PC-9 (cell line): ENCODE results near the gene TUBA4A. TPM values are rescaled to one million over a fixed set of nuclear protein-coding genes. Genes with fewer than 3 reads are reported as not detected.

ENCODE experiments used
- BruUV-seq: library from RNA; stranded (reverse); fragments of 400-500 nt; replicated peaks from 2 replicates; lab custom pipeline; 2021; lab: Mats Ljungman, UMichigan
- CTCF ChIA-PET: fragments of 300-600 bp; sonication (Branson Sonifier 250); formaldehyde crosslinking; loops from one replicate; lab custom pipeline; 2022; ENCODE audit warnings: antibody characterized with exemption; lab: Charles Lee
- POLR2A ChIA-PET: fragments of 300-600 bp; sonication (Branson Sonifier 250); formaldehyde crosslinking; loops from one replicate; lab custom pipeline; 2022; ENCODE audit warnings: antibody characterized with exemption; ENCODE audit not compliant: unreplicated experiment; lab: Charles Lee
- DNase-seq, 2 experiments: peaks; one replicate each; pipeline versions ENCODE4 v3.0.0 to v3.0.0-alpha.2; 2015 to 2022; ENCODE audit warnings: mixed read lengths in 1 of 2
- H2AFZ ChIP-seq: fragments of 200-600 bp; sonication (generic); 2 replicates; pipeline ENCODE4 v1.8.1; 2017; ENCODE audit warnings: antibody characterized with exemption
- H3F3A ChIP-seq: fragments of 200-600 bp; sonication (generic); 2 replicates; pipeline ENCODE4 v1.8.1; 2017; ENCODE audit warnings: antibody characterized with exemption, mild to moderate bottlenecking, low read depth; ENCODE audit not compliant: insufficient read depth
- H3K27ac ChIP-seq: fragments of 200-600 bp; sonication (generic); 2 replicates; pipeline ENCODE4 v1.6.1; 2016; ENCODE audit warnings: mixed run types
- H3K27me3 ChIP-seq: fragments of 200-600 bp; sonication (generic); 2 replicates; pipeline ENCODE4 v1.6.1; 2016; ENCODE audit warnings: low read depth, mixed run types; ENCODE audit not compliant: insufficient read depth
- H3K36me3 ChIP-seq: fragments of 200-600 bp; sonication (generic); 2 replicates; pipeline ENCODE4 v1.6.1; 2016; ENCODE audit warnings: low read depth, mixed run types
- H3K4me1 ChIP-seq: fragments of 200-600 bp; sonication (generic); replicated peaks from 2 replicates; pipeline ENCODE4 v1.6.1; 2016; ENCODE audit warnings: mixed run types; ENCODE audit not compliant: insufficient read depth
- H3K4me2 ChIP-seq: fragments of 200-600 bp; sonication (generic); 2 replicates; pipeline ENCODE4 v1.6.1; 2017; ENCODE audit warnings: mixed run types
- H3K4me3 ChIP-seq: fragments of 200-600 bp; sonication (generic); 2 replicates; pipeline ENCODE4 v1.6.1; 2016; ENCODE audit warnings: mixed run types
- H3K79me2 ChIP-seq: fragments of 200-600 bp; sonication (generic); 2 replicates; pipeline ENCODE4 v1.6.1; 2017; ENCODE audit warnings: low read depth, mixed run types
- H3K9me2 ChIP-seq: fragments of 200-600 bp; sonication (generic); 2 replicates; pipeline ENCODE4 v1.8.1; 2017; ENCODE audit warnings: mild to moderate bottlenecking; ENCODE audit not compliant: insufficient read depth
- H3K9me3 ChIP-seq: fragments of 200-600 bp; sonication (generic); 2 replicates; pipeline ENCODE4 v1.8.1; 2016; ENCODE audit warnings: low read depth; ENCODE audit not compliant: insufficient read depth
- H4K20me1 ChIP-seq: fragments of 200-600 bp; sonication (generic); 2 replicates; pipeline ENCODE4 v1.8.1; 2017; ENCODE audit not compliant: insufficient read depth
- EZH2 ChIP-seq: fragments of 200-600 bp; sonication (generic); IDR thresholded peaks from 2 replicates; pipeline ENCODE4 v1.8.0; 2017; ENCODE audit warnings: antibody characterized with exemption, low read depth
- intact Hi-C: fragments of 100-400 bp; cut with micrococcal nuclease; formaldehyde crosslinking; loops from one replicate; pipeline ENCODE4 v1.10.0; 2022; ENCODE audit not compliant: unreplicated experiment
- total RNA-seq: library from RNA; stranded (reverse); gene quantifications from 2 replicates; pipeline ENCODE4 v1.2.3, GENCODE V29; 2021
- TF ChIP-seq, protein P1 (sequence below): fragments of 200-600 bp; sonication (generic); conservative IDR thresholded peaks from 2 replicates; pipeline ENCODE4 v1.6.1; 2017; ENCODE audit warnings: mixed run types, antibody characterized with exemption, mild to moderate bottlenecking, moderate library complexity

TUBA4A gene
- total RNA-seq, 1 experiment from 2014 or later, result 157 TPM

DNA sequence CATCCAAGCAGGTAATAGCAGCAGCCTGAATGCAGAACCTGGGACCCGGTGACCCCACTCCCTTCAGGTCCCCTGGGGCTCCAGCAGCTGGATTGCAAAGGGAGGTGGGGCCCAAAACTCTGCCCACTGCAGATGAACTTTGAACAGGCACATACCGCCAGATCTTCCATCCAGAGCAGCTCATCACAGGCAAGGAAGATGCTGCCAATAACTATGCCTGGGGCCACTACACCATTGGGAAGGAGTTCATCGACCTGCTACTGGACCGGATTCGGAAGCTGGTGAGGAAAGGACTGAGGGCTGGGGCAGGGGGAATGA lies 16.3 kb upstream of the TUBA4A start:
- no TSS peak for BruUV-seq
- peaks cover 20% of the 10 kb centered on the region for H3F3A ChIP-seq
- H3K36me3 ChIP-seq, result no peaks in the 10 kb centered on the region
- DNase-seq, result no peak
- no peak overlapping the region for H3K4me3 ChIP-seq
- no peak overlapping the region for H3K4me2 ChIP-seq
- intact Hi-C loops, result loop anchor here (10.0 kb wide), 1 partner anchor 375 kb away; no protein-coding TSS in a partner anchor
- TF ChIP-seq, protein P1, sequence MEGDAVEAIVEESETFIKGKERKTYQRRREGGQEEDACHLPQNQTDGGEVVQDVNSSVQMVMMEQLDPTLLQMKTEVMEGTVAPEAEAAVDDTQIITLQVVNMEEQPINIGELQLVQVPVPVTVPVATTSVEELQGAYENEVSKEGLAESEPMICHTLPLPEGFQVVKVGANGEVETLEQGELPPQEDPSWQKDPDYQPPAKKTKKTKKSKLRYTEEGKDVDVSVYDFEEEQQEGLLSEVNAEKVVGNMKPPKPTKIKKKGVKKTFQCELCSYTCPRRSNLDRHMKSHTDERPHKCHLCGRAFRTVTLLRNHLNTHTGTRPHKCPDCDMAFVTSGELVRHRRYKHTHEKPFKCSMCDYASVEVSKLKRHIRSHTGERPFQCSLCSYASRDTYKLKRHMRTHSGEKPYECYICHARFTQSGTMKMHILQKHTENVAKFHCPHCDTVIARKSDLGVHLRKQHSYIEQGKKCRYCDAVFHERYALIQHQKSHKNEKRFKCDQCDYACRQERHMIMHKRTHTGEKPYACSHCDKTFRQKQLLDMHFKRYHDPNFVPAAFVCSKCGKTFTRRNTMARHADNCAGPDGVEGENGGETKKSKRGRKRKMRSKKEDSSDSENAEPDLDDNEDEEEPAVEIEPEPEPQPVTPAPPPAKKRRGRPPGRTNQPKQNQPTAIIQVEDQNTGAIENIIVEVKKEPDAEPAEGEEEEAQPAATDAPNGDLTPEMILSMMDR, result no peak
- no peak for TF ChIP-seq EZH2
- H3K4me1 ChIP-seq, result peaks cover 25% of the 10 kb centered on the region
- no peaks in the 10 kb centered on the region for H3K79me2 ChIP-seq
- no peak overlapping the region for H3K27ac ChIP-seq
- no peaks in the 10 kb centered on the region for H4K20me1 ChIP-seq
- no peaks in the 10 kb centered on the region for H3K9me2 ChIP-seq
- H3K9me3 ChIP-seq, result no peaks in the 10 kb centered on the region
- ChIA-PET CTCF (no interaction called here), POLR2A (no interaction called here)
- no peaks in the 10 kb centered on the region for H3K27me3 ChIP-seq
- H2AFZ ChIP-seq, result no peak overlapping the region

GRCh38 chr2:219269362-219270054 lies 15.8 kb upstream of the TUBA4A start:
- no peak overlapping the region for H2AFZ ChIP-seq
- ChIA-PET POLR2A (interaction anchor here (0.6 kb wide), 1 partner anchor 401 kb away, joined by 9 read pairs; no protein-coding TSS in a partner anchor), CTCF (no interaction called here)
- TF ChIP-seq, protein P1, result no peak
- TF ChIP-seq EZH2, result no peak
- no peak for DNase-seq
- H3K79me2 ChIP-seq, result no peaks in the 10 kb centered on the region
- intact Hi-C loops, result loop anchor here (10.0 kb wide), 1 partner anchor 375 kb away; no protein-coding TSS in a partner anchor
- H3K4me2 ChIP-seq, result no peak overlapping the region
- H3K4me1 ChIP-seq, result peaks cover 22% of the 10 kb centered on the region
- H3K9me3 ChIP-seq, result no peaks in the 10 kb centered on the region
- no peaks in the 10 kb centered on the region for H4K20me1 ChIP-seq
- peaks cover 16% of the 10 kb centered on the region for H3F3A ChIP-seq
- H3K27me3 ChIP-seq, result no peaks in the 10 kb centered on the region
- no peaks in the 10 kb centered on the region for H3K9me2 ChIP-seq
- H3K4me3 ChIP-seq, result no peak overlapping the region
- BruUV-seq, result no TSS peak
- no peak overlapping the region for H3K27ac ChIP-seq
- no peaks in the 10 kb centered on the region for H3K36me3 ChIP-seq

DNA sequence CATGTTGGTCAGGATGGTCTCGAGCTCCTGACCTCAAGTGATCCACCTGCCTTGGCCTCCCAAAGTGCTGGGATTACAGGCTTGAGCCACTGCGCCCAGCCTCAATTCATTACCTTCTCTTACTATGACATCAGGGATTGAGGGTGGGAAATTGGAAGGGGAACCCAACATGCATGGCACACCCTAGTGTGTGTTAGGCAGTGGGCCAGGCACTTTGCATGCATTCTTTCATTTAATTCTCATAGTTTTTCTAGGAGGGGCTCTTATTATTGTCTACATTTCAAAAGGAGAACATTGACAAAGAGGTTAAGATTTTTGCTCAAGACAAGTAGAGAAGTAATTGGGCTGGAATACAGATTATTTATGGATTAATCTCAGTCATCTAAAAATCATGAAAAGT lies 14.6 kb upstream of the TUBA4A start:
- CTCF ChIA-PET, result no interaction called here
- POLR2A ChIA-PET, result no interaction called here
- Histone ChIP-seq H3K4me2 (no peak overlapping the region), H2AFZ (no peak overlapping the region), H3K27ac (no peak overlapping the region), H3K4me3 (no peak overlapping the region), H3K9me3 (no peaks in the 10 kb centered on the region), H3K4me1 (peaks cover 10% of the 10 kb centered on the region), H3K27me3 (no peaks in the 10 kb centered on the region), H3K9me2 (no peaks in the 10 kb centered on the region), H3K36me3 (no peaks in the 10 kb centered on the region), H3F3A (peaks cover 5% of the 10 kb centered on the region; the same call in 1 of the 2 replicates), H4K20me1 (no peaks in the 10 kb centered on the region), H3K79me2 (no peaks in the 10 kb centered on the region)
- no TSS peak for BruUV-seq
- intact Hi-C loops, result no loop called here
- DNase-seq, result no peak
- TF ChIP-seq, protein P1, result no peak
- TF ChIP-seq EZH2, result no peak
